SU-DHL-6 (cell line): Measurements from ENCODE around the gene CABLES2.

Experiments used
- H2AFZ ChIP-seq: fragments of 200-600 bp; sonication (generic); 2 replicates; pipeline ENCODE4 v1.6.1; 2014; ENCODE audit warnings: low read depth, mild to moderate bottlenecking, moderate library complexity, mixed read lengths, antibody characterized with exemption, low read length; ENCODE audit not compliant: severe bottlenecking
- H3F3A ChIP-seq: fragments of 200-600 bp; shearing (Covaris generic); 2 replicates; pipeline ENCODE4 v1.6.0; 2016; ENCODE audit warnings: antibody characterized with exemption, mild to moderate bottlenecking; ENCODE audit not compliant: insufficient read depth
- H3K27ac ChIP-seq: fragments of 200-600 bp; sonication (generic); 2 replicates; pipeline ENCODE4 v1.5.1; 2016; ENCODE audit warnings: low read depth, mild to moderate bottlenecking, low read length, moderate library complexity, mixed read lengths
- H3K27me3 ChIP-seq: fragments of 200-600 bp; sonication (generic), shearing (Covaris generic); 2 replicates; pipeline ENCODE4 v1.6.0; 2014; ENCODE audit warnings: mild to moderate bottlenecking, low read length
- H3K36me3 ChIP-seq: fragments of 200-600 bp; sonication (generic); 2 replicates; pipeline ENCODE4 v1.6.1; 2014; ENCODE audit warnings: mild to moderate bottlenecking, low read length, mixed read lengths
- H3K4me2 ChIP-seq: fragments of 300-600, 200-600 bp; shearing (Covaris generic), sonication (generic); 2 replicates; pipeline ENCODE4 v1.6.0; 2014; ENCODE audit warnings: low read length, low read depth, mild to moderate bottlenecking; ENCODE audit not compliant: poor library complexity, severe bottlenecking
- H3K4me3 ChIP-seq: fragments of 200-600 bp; sonication (generic); 2 replicates; pipeline ENCODE4 v1.5.1; 2014; ENCODE audit warnings: antibody characterized with exemption, low read length, mild to moderate bottlenecking, mixed read lengths; ENCODE audit not compliant: insufficient read depth, poor library complexity, severe bottlenecking
- H3K79me2 ChIP-seq: fragments of 200-600 bp; sonication (generic); 2 replicates; pipeline ENCODE4 v1.6.1; 2014; ENCODE audit warnings: mild to moderate bottlenecking, low read length, moderate library complexity; ENCODE audit not compliant: insufficient read depth
- H3K9ac ChIP-seq: fragments of 200-600 bp; sonication (generic); 2 replicates; pipeline ENCODE4 v1.7.0; 2014; ENCODE audit warnings: mild to moderate bottlenecking, low read length
- H3K9me2 ChIP-seq: fragments of 200-600 bp; sonication (generic); replicated peaks from 2 replicates; pipeline ENCODE4 v1.6.1; 2014; ENCODE audit warnings: low read length; ENCODE audit not compliant: insufficient read depth
- H3K9me3 ChIP-seq: fragments of 200-600 bp; sonication (generic); 2 replicates; pipeline ENCODE4 v1.6.1; 2014; ENCODE audit warnings: low read length, mixed read lengths; ENCODE audit not compliant: insufficient read depth
- H4K20me1 ChIP-seq: fragments of 200-600 bp; sonication (generic); 2 replicates; pipeline ENCODE4 v1.6.1; 2014; ENCODE audit warnings: low read depth, mild to moderate bottlenecking, antibody characterized with exemption, low read length, moderate library complexity, mixed read lengths
- CTCF ChIP-seq: fragments of 200-600 bp; sonication (generic); IDR thresholded peaks from one replicate; pipeline ENCODE4 v1.5.1; 2017; ENCODE audit warnings: antibody characterized with exemption, mild to moderate bottlenecking, low read length, moderate library complexity; ENCODE audit not compliant: insufficient read depth, poor library complexity, severe bottlenecking
- EZH2phosphoT487 ChIP-seq: fragments of 200-600 bp; sonication (generic), shearing (Covaris generic); conservative IDR thresholded peaks from 2 replicates; pipeline ENCODE4 v1.6.1; 2018; ENCODE audit warnings: mild to moderate bottlenecking, antibody characterized with exemption, low read length, moderate library complexity, mixed read lengths

The CABLES2 gene

GRCh38 chr20:62372042-62372993, 34.8 kb downstream of the CABLES2 start:
- TF ChIP-seq CTCF, result no peak
- no peak for TF ChIP-seq EZH2phosphoT487

GRCh38 chr20:62371588-62372041, 35.5 kb downstream of the CABLES2 start:
- Histone ChIP-seq H3K4me2 (no peak overlapping the region), H3K9me3 (no peaks in the 10 kb centered on the region), H2AFZ (no peak overlapping the region), H3K79me2 (no peaks in the 10 kb centered on the region), H3K27me3 (no peaks in the 10 kb centered on the region), H3K27ac (no peak overlapping the region), H3F3A (no peaks in the 10 kb centered on the region), H3K4me3 (no peak overlapping the region), H3K9me2 (no peaks in the 10 kb centered on the region), H3K36me3 (no peaks in the 10 kb centered on the region), H4K20me1 (no peaks in the 10 kb centered on the region), H3K9ac (no peak overlapping the region)
- TF ChIP-seq EZH2phosphoT487 (no peak), CTCF (no peak)

More at GRCh38 chr20:62372042-62372993, 34.8 kb downstream of the CABLES2 start:
- no peak overlapping the region for H3K4me2 ChIP-seq
- H3K36me3 ChIP-seq, result no peaks in the 10 kb centered on the region
- no peak overlapping the region for H2AFZ ChIP-seq
- H3K79me2 ChIP-seq, result no peaks in the 10 kb centered on the region
- H3K9me3 ChIP-seq, result no peaks in the 10 kb centered on the region
- no peak overlapping the region for H3K9ac ChIP-seq
- H3K9me2 ChIP-seq, result no peaks in the 10 kb centered on the region
- no peak overlapping the region for H3K27ac ChIP-seq
- no peaks in the 10 kb centered on the region for H4K20me1 ChIP-seq
- H3K4me3 ChIP-seq, result no peak overlapping the region
- no peaks in the 10 kb centered on the region for H3K27me3 ChIP-seq
- no peaks in the 10 kb centered on the region for H3F3A ChIP-seq

GRCh38 chr20:62370807-62371587, 36.1 kb downstream of the CABLES2 start:
- Histone ChIP-seq H3K4me2 (no peak overlapping the region), H4K20me1 (no peaks in the 10 kb centered on the region), H3F3A (no peaks in the 10 kb centered on the region), H3K36me3 (no peaks in the 10 kb centered on the region), H2AFZ (no peak overlapping the region), H3K27ac (no peak overlapping the region), H3K9ac (no peak overlapping the region), H3K9me3 (no peaks in the 10 kb centered on the region), H3K9me2 (no peaks in the 10 kb centered on the region), H3K4me3 (no peak overlapping the region), H3K27me3 (no peaks in the 10 kb centered on the region), H3K79me2 (no peaks in the 10 kb centered on the region)
- TF ChIP-seq CTCF (no peak), EZH2phosphoT487 (no peak)
